Tibial nerve (tissue), 3 donors: ENCODE data around the gene TCFL5.

Experiments used
- CTCF ChIP-seq, 5 experiments: fragments of 200-600 bp in 3 of 5; fragments of 450-650 bp in 2 of 5; sonication (generic) in 3 of 5; IDR thresholded peaks; one replicate each; pipeline ENCODE4 v1.5.1; 2016 to 2019; ENCODE audit warnings: antibody characterized with exemption in 5 of 5, mild to moderate bottlenecking in 3 of 5, moderate library complexity in 2 of 5
- POLR2A ChIP-seq, 2 donors: fragments of 450-650 bp; IDR thresholded peaks; one replicate each; pipeline ENCODE4 v1.6.1; 2017; ENCODE audit warnings: antibody characterized with exemption in 2 of 2, mild to moderate bottlenecking in 2 of 2, moderate library complexity in 2 of 2

GRCh38 chr20:62846166-62846890 lies 15.3 kb downstream of the TCFL5 start:
- TF ChIP-seq CTCF (IDR thresholded peaks at IDR 0.05) (no peak), POLR2A (IDR thresholded peaks at IDR 0.05) (no peak)
